Endothelial cell (in vitro differentiated cells): ENCODE data around the gene PRCC. TPM values are rescaled to one million over a fixed set of nuclear protein-coding genes. Genes with fewer than 3 reads are reported as not detected.

Experiments used
- DNase-seq: peaks from one replicate; pipeline ENCODE4 v3.0.0; 2021; ENCODE audit warnings: low spot score
- H3K27ac Mint-ChIP-seq: one replicate; pipeline ENCODE4 v1.8.0; 2021; ENCODE audit warnings: mixed read lengths, inconsistent platforms; ENCODE audit not compliant: unreplicated experiment
- H3K27me3 Mint-ChIP-seq: one replicate; pipeline ENCODE4 v1.8.0; 2021; ENCODE audit warnings: mild to moderate bottlenecking, moderate library complexity, mixed read lengths, inconsistent platforms; ENCODE audit not compliant: unreplicated experiment
- H3K36me3 Mint-ChIP-seq: one replicate; pipeline ENCODE4 v1.8.0; 2021; ENCODE audit warnings: mild to moderate bottlenecking, low read depth, mixed read lengths, inconsistent platforms; ENCODE audit not compliant: unreplicated experiment
- H3K4me1 Mint-ChIP-seq: one replicate; pipeline ENCODE4 v1.8.0; 2021; ENCODE audit warnings: mild to moderate bottlenecking, mixed read lengths, inconsistent platforms; ENCODE audit not compliant: unreplicated experiment
- H3K4me3 Mint-ChIP-seq: one replicate; pipeline ENCODE4 v1.8.0; 2021; ENCODE audit warnings: mild to moderate bottlenecking, mixed read lengths, inconsistent platforms; ENCODE audit not compliant: unreplicated experiment
- H3K9me3 Mint-ChIP-seq: one replicate; pipeline ENCODE4 v1.8.0; 2021; ENCODE audit warnings: mixed read lengths, inconsistent platforms; ENCODE audit not compliant: unreplicated experiment
- CTCF ChIP-seq: fragments of 200-600 bp; sonication (generic); IDR thresholded peaks from one replicate; pipeline ENCODE4 v1.5.0; 2021; ENCODE audit warnings: antibody characterized with exemption; ENCODE audit not compliant: unreplicated experiment
- total RNA-seq: library from RNA; stranded (reverse); fragmentation: NEBNext Ultra II Directional; extraction: Animal tissue kit (Norgen Biotek cat#: 25700); gene quantifications from one replicate; pipeline ENCODE4 v1.2.1, GENCODE V29; 2021; ENCODE audit not compliant: unreplicated experiment

The PRCC gene
- total RNA-seq, 1 donor from 2014 or later = 91.9 TPM

DNA sequence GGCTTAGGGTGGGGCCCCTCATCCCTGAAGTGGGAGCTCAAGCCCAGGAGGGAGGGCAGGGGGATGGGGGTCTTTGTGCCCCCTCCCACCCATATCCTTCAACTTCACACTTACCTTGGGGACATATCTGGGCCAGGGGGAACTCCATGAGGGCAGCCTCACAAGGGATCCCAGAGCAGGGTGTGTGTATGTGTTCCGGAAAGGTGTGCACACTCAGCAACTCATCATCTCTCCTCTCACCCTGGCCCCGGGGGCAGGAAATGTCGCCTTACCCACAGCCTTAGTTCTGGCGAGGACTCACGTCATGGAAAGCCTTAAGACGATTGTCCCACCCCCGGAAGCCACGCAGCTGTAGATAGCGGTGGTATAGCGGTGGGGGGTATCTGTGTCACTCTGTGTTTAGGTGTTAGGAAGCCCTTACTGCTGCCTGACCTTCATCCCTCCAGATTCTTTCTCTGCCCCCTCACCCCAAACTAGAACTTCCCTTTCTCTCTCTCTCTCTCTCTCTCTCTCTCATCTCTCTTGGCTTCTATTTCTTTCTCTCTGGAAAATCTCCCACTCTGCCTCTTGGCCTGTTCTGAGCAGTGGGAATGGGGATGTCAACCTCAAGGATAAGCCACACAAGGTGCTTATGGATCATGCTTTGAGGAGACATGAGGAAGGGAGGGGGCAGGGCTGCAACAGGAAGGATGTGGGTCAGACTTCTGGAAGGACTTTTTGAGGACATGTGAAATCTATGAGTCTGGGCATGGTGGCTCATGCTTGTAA lies 49.4 kb downstream of the PRCC start, which contains the start of gene SH2D2A:
Gene SH2D2A, minus strand, starts transcription at position 288 of the 768 bp plus-strand sequence. Its CDS starts 140 bp downstream, at position 148.
- H3K36me3 Mint-ChIP-seq = peaks cover 9% of the 10 kb centered on the region
- H3K27me3 Mint-ChIP-seq = peaks cover 17% of the 10 kb centered on the region
- no peak for DNase-seq
- H3K4me1 Mint-ChIP-seq = peaks cover 4% of the 10 kb centered on the region
- no peak within 1 kb of the TSS for H3K4me3 Mint-ChIP-seq
- H3K27ac Mint-ChIP-seq = no peak within 1 kb of the TSS
- no peaks in the 10 kb centered on the region for H3K9me3 Mint-ChIP-seq
- no peak for TF ChIP-seq CTCF

DNA sequence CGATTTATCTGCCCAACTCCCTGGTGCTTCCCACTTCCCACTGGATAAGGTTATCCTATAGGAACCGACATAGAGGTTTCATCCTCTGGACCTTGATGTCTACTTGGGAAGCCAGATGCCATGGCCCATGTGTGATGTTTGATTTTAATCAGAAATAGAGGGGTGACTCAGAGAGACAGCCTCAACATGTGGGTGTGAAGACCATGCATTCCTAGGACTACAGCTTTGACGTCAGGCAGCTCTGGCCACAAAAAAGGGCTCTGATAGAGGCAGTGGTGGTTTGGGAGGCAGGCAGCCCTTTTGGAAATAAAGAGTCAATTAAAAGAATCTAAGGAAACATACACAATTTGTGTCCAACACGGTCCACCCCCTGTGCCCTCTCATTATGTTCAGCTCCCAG lies 54.5 kb downstream of the PRCC start:
- Mint-ChIP-seq H3K4me1 (peaks cover 12% of the 10 kb centered on the region), H3K9me3 (no peaks in the 10 kb centered on the region), H3K36me3 (peaks cover 8% of the 10 kb centered on the region), H3K27me3 (peaks cover 3% of the 10 kb centered on the region), H3K27ac (no peak overlapping the region), H3K4me3 (no peak overlapping the region)
- no peak for TF ChIP-seq CTCF
- DNase-seq = no peak

- H3K4me3 Mint-ChIP-seq = no peak overlapping the region
- peaks cover 8% of the 10 kb centered on the region for H3K4me1 Mint-ChIP-seq
- H3K27ac Mint-ChIP-seq = no peak overlapping the region
- H3K9me3 Mint-ChIP-seq = no peaks in the 10 kb centered on the region
- H3K36me3 Mint-ChIP-seq = peaks cover 8% of the 10 kb centered on the region
- H3K27me3 Mint-ChIP-seq = peaks cover 3% of the 10 kb centered on the region
- DNase-seq = no peak
- no peak for TF ChIP-seq CTCF
Measured at GRCh38 chr1:156822680-156823079, 55.3 kb downstream of the PRCC start.

DNA sequence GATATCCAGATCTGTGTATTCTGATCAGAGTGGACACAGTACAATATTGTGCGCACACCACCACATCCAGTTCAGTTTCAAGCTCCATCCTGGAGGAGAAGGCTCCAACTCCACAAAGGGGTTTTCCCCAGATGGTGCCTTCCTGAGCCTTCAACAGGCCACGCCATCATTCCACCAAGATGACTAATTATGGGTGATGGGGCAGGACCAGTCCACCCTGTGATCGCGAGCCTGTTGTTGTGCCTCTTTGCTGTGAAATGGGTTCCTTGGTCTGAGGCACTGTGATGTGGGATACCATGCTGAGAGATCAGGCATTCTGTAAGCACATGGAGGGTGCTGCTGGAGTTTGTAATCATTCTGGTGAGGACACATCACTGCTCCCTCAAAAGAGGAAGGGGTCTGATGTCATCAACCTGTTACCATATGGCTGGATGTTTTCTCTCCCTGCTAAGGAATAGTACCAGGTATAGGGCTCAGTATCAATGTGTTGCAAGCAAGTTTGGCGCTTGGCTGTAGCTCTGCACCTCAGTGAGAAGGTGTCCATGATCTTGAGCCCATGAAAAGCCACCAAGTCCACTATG lies 56.0 kb downstream of the PRCC start:
- DNase-seq = no peak
- peaks cover 8% of the 10 kb centered on the region for H3K36me3 Mint-ChIP-seq
- no peaks in the 10 kb centered on the region for H3K9me3 Mint-ChIP-seq
- peaks cover 8% of the 10 kb centered on the region for H3K4me1 Mint-ChIP-seq
- peaks cover 3% of the 10 kb centered on the region for H3K27me3 Mint-ChIP-seq
- TF ChIP-seq CTCF = no peak
- H3K4me3 Mint-ChIP-seq = no peak overlapping the region
- H3K27ac Mint-ChIP-seq = no peak overlapping the region

- no peak for TF ChIP-seq CTCF
- Mint-ChIP-seq H3K27me3 (peaks cover 5% of the 10 kb centered on the region), H3K4me3 (no peak overlapping the region)
Measured at GRCh38 chr1:156826630-156827029, 59.3 kb downstream of the PRCC start.

More at GRCh38 chr1:156826630-156827029, 59.3 kb downstream of the PRCC start:
- Mint-ChIP-seq H3K4me1 (peaks cover 8% of the 10 kb centered on the region), H3K27ac (no peak overlapping the region), H3K9me3 (no peaks in the 10 kb centered on the region), H3K36me3 (peaks cover 3% of the 10 kb centered on the region)
- no peak for DNase-seq
